SH-SY5Y (cell line): ENCODE measurements around the gene CCNY.

Source experiments
- GATA2 ChIP-seq: IDR thresholded peaks from 2 replicates; pipeline ENCODE4 v1.6.1; 2011; ENCODE audit warnings: mild to moderate bottlenecking, low read depth, low read length
- GATA3 ChIP-seq: IDR thresholded peaks from 2 replicates; pipeline ENCODE4 v1.6.1; 2011; ENCODE audit warnings: low read depth, mild to moderate bottlenecking, low read length, moderate library complexity

GRCh38 chr10:35364808-35365207 is 28.5 kb downstream of the CCNY start:
- no peak for TF ChIP-seq GATA2
- no peak for TF ChIP-seq GATA3
